Epidermal melanocyte (primary cell): Measurements from ENCODE around the gene CAMTA1.
A peak's percentile ranks its signal among the peaks of the same experiment; 100 is the strongest.

ENCODE experiments used
- DNase-seq: peaks from one replicate; pipeline ENCODE4 v3.0.0; 2011; ENCODE audit warnings: low spot score; ENCODE audit not compliant: insufficient read length

The CAMTA1 gene

GRCh38 chr1:7251454-7251800 lies 466.2 kb downstream of the CAMTA1 start:
- no peak for DNase-seq

- DNase-seq, result no peak
These were observed 467.3 kb downstream of the CAMTA1 start for GRCh38 chr1:7252411-7253117.

GRCh38 chr1:7253118-7253480 lies 467.8 kb downstream of the CAMTA1 start:
- no peak for DNase-seq

- no peak for DNase-seq
These were observed 468.8 kb downstream of the CAMTA1 start for GRCh38 chr1:7253988-7254587.

GRCh38 chr1:7255303-7256058 lies 470.2 kb downstream of the CAMTA1 start:
- no peak for DNase-seq

GRCh38 chr1:7256526-7256925 lies 471.3 kb downstream of the CAMTA1 start:
- no peak for DNase-seq

GRCh38 chr1:7257225-7257624 lies 472.0 kb downstream of the CAMTA1 start:
- DNase-seq, result no peak

GRCh38 chr1:7258589-7259135 lies 473.4 kb downstream of the CAMTA1 start:
- DNase-seq, result no peak

- DNase-seq, result no peak
These were observed 474.7 kb downstream of the CAMTA1 start for GRCh38 chr1:7259955-7260354.

GRCh38 chr1:7261490-7261889 lies 476.2 kb downstream of the CAMTA1 start:
- no peak for DNase-seq

- no peak for DNase-seq
These were observed 477.4 kb downstream of the CAMTA1 start for GRCh38 chr1:7262611-7263010.

- no peak for DNase-seq
These were observed 478.0 kb downstream of the CAMTA1 start for GRCh38 chr1:7263021-7263960.

GRCh38 chr1:7264101-7264500 lies 478.8 kb downstream of the CAMTA1 start:
- DNase-seq, result no peak

GRCh38 chr1:7265771-7266371 lies 480.6 kb downstream of the CAMTA1 start:
- DNase-seq, result peak; percentile 26

- DNase-seq, result no peak
These were observed 481.3 kb downstream of the CAMTA1 start for GRCh38 chr1:7266561-7266960.

GRCh38 chr1:7267493-7267892 lies 482.2 kb downstream of the CAMTA1 start:
- DNase-seq, result no peak

- no peak for DNase-seq
These were observed 483.7 kb downstream of the CAMTA1 start for GRCh38 chr1:7268983-7269382.

GRCh38 chr1:7269525-7269924 lies 484.3 kb downstream of the CAMTA1 start:
- no peak for DNase-seq

GRCh38 chr1:7274256-7274655 lies 489.0 kb downstream of the CAMTA1 start:
- no peak for DNase-seq

- DNase-seq, result no peak
These were observed 492.8 kb downstream of the CAMTA1 start for GRCh38 chr1:7278045-7278444.
